Upper lobe of right lung (tissue), 1 donor: ENCODE data around the gene KLHL22. TPM values are rescaled to one million over a fixed set of nuclear protein-coding genes. Genes with fewer than 3 reads are reported as not detected.
"Not testable (repeated sequence)": the region's sequence is repeated elsewhere in the genome, so short reads cannot be mapped to it uniquely, and the experiment has no call there.

Experiments used
- ATAC-seq: fragments of 200-7000 bp; cut with Tn5 transposase; one replicate; pipeline ENCODE4 v1.9.1; 2020; ENCODE audit warnings: mild to moderate bottlenecking, moderate library complexity
- DNase-seq: peaks from one replicate; pipeline ENCODE4 v3.0.0-alpha.2; 2020
- H3K27ac ChIP-seq: fragments of 200-600 bp; one replicate; pipeline ENCODE4 v1.8.0; 2022
- H3K27me3 ChIP-seq: fragments of 200-600 bp; one replicate; pipeline ENCODE4 v1.8.0; 2022; ENCODE audit warnings: mild to moderate bottlenecking
- H3K36me3 ChIP-seq: fragments of 200-600 bp; one replicate; pipeline ENCODE4 v1.8.0; 2022
- H3K4me1 ChIP-seq: fragments of 200-600 bp; one replicate; pipeline ENCODE4 v1.8.0; 2022
- H3K4me3 ChIP-seq: fragments of 200-600 bp; one replicate; pipeline ENCODE4 v1.8.0; 2022; ENCODE audit warnings: mild to moderate bottlenecking
- H3K9me3 ChIP-seq: fragments of 200-600 bp; one replicate; pipeline ENCODE4 v1.8.0; 2022
- CTCF ChIP-seq: fragments of 200-600 bp; IDR thresholded peaks from one replicate; pipeline ENCODE4 v1.8.0; 2022; ENCODE audit warnings: antibody characterized with exemption
- intact Hi-C: fragments of 100-400 bp; cut with DNase I; formaldehyde crosslinking; loops from one replicate; pipeline ENCODE4 v1.11.0; 2022
- total RNA-seq: library from RNA; stranded (reverse); fragmentation: NEBNext Ultra II Directional; extraction: Animal tissue kit (Norgen Biotek cat#: 25700); gene quantifications from one replicate; pipeline ENCODE4 v1.2.1, GENCODE V29; 2021
- donor health status: DM: no; HTN: yes; CAD: no; lungs with severe emphysema.

The KLHL22 gene
- total RNA-seq, 1 donor from 2014 or later = 23.3 TPM

DNA sequence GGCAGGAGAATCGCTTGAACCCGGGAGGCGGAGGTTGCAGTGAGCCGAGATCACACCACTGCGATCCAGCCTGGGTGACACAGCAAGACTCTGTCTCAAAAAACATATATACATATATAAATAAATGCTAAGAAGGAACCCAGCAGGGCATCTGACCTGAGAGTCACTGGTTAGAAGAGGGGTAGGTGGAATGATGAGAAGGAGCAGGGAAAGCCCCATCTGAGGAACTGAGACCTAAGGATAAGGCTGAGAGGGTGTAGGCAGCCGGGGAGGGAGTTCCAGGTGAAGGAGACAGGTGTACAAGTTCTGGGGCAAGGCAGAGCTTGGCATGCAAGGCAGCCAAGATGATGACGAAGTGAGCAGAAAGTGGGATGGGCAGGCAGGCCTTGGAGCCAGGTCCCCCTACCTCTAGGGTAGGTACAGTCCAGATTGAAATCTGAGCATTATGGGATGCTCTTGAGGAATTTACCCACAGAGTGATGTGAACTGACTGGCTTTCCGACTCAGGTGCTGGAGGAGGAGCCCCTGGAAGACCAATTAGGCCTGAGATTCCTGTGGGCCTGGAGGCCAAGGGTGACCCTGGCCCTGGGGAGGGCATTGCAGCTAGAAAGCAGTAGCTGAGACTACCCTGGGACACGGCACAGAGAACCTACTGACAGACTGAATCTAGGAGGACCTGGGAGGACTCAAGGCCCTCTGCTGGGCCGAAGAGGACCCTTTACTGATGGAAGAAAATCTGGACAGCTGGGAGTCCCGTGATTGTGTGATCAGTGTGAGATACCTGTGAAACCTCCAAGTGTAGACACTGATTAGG, 22.8 kb downstream of the KLHL22 start:
- no peaks in the 10 kb centered on the region for H3K27me3 ChIP-seq
- ATAC-seq (no peak), DNase-seq (peak; percentile 6)
- no peak for TF ChIP-seq CTCF
- H3K9me3 ChIP-seq = no peaks in the 10 kb centered on the region
- intact Hi-C loops = no loop called here
- H3K4me3 ChIP-seq = no peak overlapping the region
- no peak overlapping the region for H3K27ac ChIP-seq
- H3K4me1 ChIP-seq = no peaks in the 10 kb centered on the region
- no peaks in the 10 kb centered on the region for H3K36me3 ChIP-seq

DNA sequence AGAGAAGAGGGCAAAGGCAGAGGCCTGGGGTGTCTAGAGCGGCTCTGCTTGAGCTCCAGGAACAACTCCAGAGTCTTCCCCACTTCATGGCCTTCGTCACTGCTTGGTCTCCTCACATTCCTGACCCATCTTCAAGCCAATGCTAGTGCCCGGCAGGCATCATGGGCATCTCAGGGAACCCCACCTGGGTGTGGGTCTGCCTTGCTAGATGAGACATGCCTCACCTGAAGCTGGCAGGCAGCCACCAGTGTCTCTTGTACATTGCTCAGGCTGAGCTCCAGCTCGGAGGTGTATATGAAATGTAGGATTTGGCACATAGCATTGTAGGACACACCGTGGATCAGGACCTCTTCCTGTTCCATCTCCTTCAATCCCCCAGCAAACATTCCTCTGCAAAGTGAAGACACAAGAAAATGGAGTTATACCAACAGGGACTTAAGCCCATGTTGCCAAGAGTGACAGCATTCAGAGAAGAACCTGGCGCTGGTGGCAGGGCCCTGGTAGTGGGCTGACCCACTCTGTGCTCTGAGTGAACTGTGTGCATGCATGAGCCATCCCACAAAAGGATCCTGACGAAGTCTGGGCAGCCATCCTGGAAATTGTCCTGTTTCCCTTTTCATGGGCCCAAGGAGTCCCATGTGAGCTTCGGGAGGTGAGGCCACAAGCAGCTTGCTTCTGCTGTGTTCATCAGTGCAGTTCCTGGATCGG, 24.3 kb downstream of the KLHL22 start:
- no peak for DNase-seq
- H3K9me3 ChIP-seq = no peaks in the 10 kb centered on the region
- H3K27ac ChIP-seq = no peak overlapping the region
- TF ChIP-seq CTCF = no peak
- no peaks in the 10 kb centered on the region for H3K4me1 ChIP-seq
- H3K36me3 ChIP-seq = no peaks in the 10 kb centered on the region
- H3K27me3 ChIP-seq = no peaks in the 10 kb centered on the region
- no peak for ATAC-seq
- intact Hi-C loops = no loop called here
- H3K4me3 ChIP-seq = no peak overlapping the region

DNA sequence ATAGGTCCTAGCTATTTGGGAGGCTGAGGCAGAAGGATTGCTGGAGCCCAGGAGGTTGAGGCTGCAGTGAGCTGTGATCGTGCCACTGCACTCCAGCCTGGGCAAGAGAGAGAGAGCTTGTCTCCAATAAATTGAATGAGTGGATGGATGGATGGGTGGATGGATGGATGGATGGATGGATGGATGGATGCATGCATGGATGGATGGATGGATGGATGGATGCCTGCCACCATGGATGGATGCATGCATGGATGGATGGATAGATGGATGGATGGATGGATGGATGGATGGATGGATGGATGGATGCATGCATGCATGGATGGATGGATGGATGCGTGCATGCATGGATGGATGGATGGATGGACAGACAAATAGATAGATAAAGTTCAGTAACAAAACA, 25.1 kb downstream of the KLHL22 start:
- H3K27ac ChIP-seq, H3K4me3 ChIP-seq, intact Hi-C loops, H3K36me3 ChIP-seq, H3K4me1 ChIP-seq, H3K9me3 ChIP-seq, H3K27me3 ChIP-seq, DNase-seq, ATAC-seq: not testable (repeated sequence)

GRCh38 chr22:20469110-20469868, 26.3 kb downstream of the KLHL22 start:
- peaks cover 3% of the 10 kb centered on the region for H3K4me1 ChIP-seq
- TF ChIP-seq CTCF = no peak
- H3K27me3 ChIP-seq = no peaks in the 10 kb centered on the region
- no peak overlapping the region for H3K27ac ChIP-seq
- DNase-seq = no peak
- H3K4me3 ChIP-seq = no peak overlapping the region
- ATAC-seq = no peak
- H3K36me3 ChIP-seq = peaks cover 9% of the 10 kb centered on the region
- intact Hi-C loops = no loop called here
- H3K9me3 ChIP-seq = no peaks in the 10 kb centered on the region

DNA sequence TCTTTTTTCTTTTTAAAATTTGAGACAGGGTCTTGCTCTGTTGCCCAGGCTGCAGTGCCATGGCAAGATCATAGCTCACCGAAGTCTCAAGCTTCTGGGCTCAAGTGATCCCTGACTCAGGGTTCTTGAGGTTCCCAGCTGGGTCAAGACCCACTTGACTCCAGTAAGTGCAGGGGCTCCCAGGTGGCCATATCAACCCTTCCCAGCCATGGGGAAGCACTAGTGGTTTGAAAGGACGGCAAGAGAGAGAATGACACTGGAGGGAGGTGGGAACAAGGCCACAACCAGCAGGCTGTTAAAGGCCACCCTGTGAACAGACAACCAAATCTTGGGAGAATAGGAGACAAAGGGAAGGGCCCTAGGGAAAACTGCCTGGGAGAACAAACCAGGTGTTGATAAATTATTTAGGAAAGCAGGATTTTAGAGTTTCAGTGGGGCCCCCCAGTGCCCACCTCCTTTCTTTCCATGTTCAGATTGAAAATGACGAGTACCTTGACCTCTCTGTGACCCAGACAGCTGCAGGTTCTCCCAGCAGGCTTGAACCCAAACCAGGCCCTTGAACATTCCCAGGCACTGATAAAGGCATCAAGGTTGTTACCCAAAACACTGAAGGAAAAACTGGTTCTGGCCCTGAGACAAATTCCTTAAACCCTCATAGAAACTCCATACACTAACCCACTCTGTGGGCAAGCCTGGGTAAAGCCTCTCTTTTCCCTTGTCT, 28.8 kb downstream of the KLHL22 start:
- no peak overlapping the region for H3K4me3 ChIP-seq
- peaks cover 9% of the 10 kb centered on the region for H3K36me3 ChIP-seq
- no peaks in the 10 kb centered on the region for H3K9me3 ChIP-seq
- DNase-seq (no peak), ATAC-seq (peak; percentile 32)
- H3K27me3 ChIP-seq = no peaks in the 10 kb centered on the region
- no peak overlapping the region for H3K27ac ChIP-seq
- intact Hi-C loops = no loop called here
- peaks cover 13% of the 10 kb centered on the region for H3K4me1 ChIP-seq
- TF ChIP-seq CTCF = no peak
